Ascending aorta (tissue), 2 donors: Measurements from ENCODE around the gene RIIAD1. TPM values are rescaled to one million over a fixed set of nuclear protein-coding genes. Genes with fewer than 3 reads are reported as not detected.
"Not testable (repeated sequence)": the region's sequence is repeated elsewhere in the genome, so short reads cannot be mapped to it uniquely, and the experiment has no call there.

Experiments
- DNase-seq, 2 donors: peaks; one replicate each; pipeline ENCODE4 v3.0.0-alpha.2; 2019; ENCODE audit warnings: low spot score in 2 of 2
- H3K27ac ChIP-seq, 2 donors: fragments of 200-600 bp; sonication (generic); one replicate each; pipeline ENCODE4 v1.5.1; 2016 to 2017; ENCODE audit warnings: mild to moderate bottlenecking in 1 of 2
- H3K27me3 ChIP-seq: fragments of 200-600 bp; sonication (generic); one replicate; pipeline ENCODE4 v1.5.1; 2017
- H3K36me3 ChIP-seq, 2 donors: fragments of 200-600 bp; sonication (generic); one replicate each; pipeline ENCODE4 v1.5.1; 2016
- H3K4me1 ChIP-seq, 2 donors: fragments of 200-600 bp; sonication (generic); one replicate each; pipeline ENCODE4 v1.5.1; 2016 to 2017; ENCODE audit warnings: mild to moderate bottlenecking in 1 of 2
- H3K4me3 ChIP-seq, 2 donors: fragments of 200-600 bp; sonication (generic); one replicate each; pipeline ENCODE4 v1.5.1; 2016 to 2017; ENCODE audit warnings: mild to moderate bottlenecking in 1 of 2
- H3K9me3 ChIP-seq, 2 donors: fragments of 200-600 bp; sonication (generic); one replicate each; pipeline ENCODE4 v1.5.1; 2016
- CTCF ChIP-seq, 3 experiments: fragments of 200-600 bp in 2 of 3; fragments of 450-650 bp in 1 of 3; sonication (generic) in 2 of 3; IDR thresholded peaks; one replicate each; pipeline ENCODE4 v1.5.1; 2016 to 2019; ENCODE audit warnings: antibody characterized with exemption in 3 of 3, mild to moderate bottlenecking in 1 of 3, moderate library complexity in 1 of 3
- intact Hi-C: fragments of 100-400 bp; cut with DNase I; formaldehyde crosslinking; loops from one replicate; pipeline ENCODE4 v1.15.1; 2023
- total RNA-seq: library from RNA; depleted of rRNA; stranded (reverse); fragments of >200 nt; gene quantifications from one replicate; pipeline ENCODE4 v1.1.0, GENCODE V29; 2016

RIIAD1 gene
- total RNA-seq, 1 donor from 2014 or later = not detected

GRCh38 chr1:151729157-151729965, 8.0 kb downstream of the RIIAD1 start:
- TF ChIP-seq CTCF (IDR thresholded peaks at IDR 0.05) = no peak
- Histone ChIP-seq H3K27ac (no peak overlapping the region), H3K9me3 (no peaks in the 10 kb centered on the region), H3K36me3 (no peaks in the 10 kb centered on the region), H3K4me1 (peaks cover 0 to 5% of the 10 kb centered on the region in 2 donors), H3K27me3 (no peaks in the 10 kb centered on the region), H3K4me3 (no peak overlapping the region)
- no peak for DNase-seq
- intact Hi-C loops = no loop called here

DNA sequence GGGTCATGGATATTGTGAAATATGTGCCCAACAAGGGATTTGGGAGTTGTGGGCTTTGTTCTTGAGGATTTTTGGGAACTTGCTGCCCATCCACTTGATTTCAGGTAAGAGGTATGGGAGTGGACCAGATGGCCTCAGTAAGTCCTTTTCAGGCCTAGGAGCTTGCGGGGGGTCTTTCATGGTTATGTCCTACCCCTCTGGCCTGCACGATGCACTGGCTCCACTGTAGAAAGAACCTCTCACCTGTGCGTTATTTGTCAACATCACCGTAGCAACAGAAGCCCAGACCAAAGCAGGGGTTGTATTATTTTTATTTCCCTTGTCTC, 8.6 kb downstream of the RIIAD1 start:
- Histone ChIP-seq H3K4me1 (peaks cover 0 to 5% of the 10 kb centered on the region in 2 donors), H3K27ac (no peak overlapping the region), H3K36me3 (no peaks in the 10 kb centered on the region), H3K4me3 (no peak overlapping the region), H3K27me3 (no peaks in the 10 kb centered on the region), H3K9me3 (no peaks in the 10 kb centered on the region)
- intact Hi-C loops = no loop called here
- no peak for DNase-seq
- TF ChIP-seq CTCF (IDR thresholded peaks at IDR 0.05) = no peak

DNA sequence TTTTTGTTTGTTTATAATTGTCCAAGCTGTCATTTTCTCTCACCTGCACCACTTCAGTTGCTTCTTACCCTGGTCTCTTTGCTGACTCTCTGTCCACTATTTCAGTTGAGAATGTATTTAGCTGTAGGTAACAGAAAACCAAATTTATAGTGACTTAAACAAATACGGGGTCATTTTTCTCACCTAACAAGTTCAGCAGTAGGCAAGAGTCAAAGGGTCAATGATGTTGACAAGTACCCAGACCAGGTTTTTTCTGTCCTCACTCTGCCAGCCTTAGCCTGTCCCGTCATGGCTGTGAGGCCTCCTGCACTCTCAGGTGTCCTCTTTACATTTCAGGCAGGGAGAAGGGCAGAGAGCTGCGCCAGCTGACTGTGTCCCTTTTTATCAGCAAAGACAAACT, 11.8 kb downstream of the RIIAD1 start:
- intact Hi-C loops = no loop called here
- no peak for DNase-seq
- no peaks in the 10 kb centered on the region for H3K36me3 ChIP-seq
- no peaks in the 10 kb centered on the region for H3K27me3 ChIP-seq
- H3K9me3 ChIP-seq = no peaks in the 10 kb centered on the region
- H3K4me3 ChIP-seq = no peak overlapping the region
- TF ChIP-seq CTCF (IDR thresholded peaks at IDR 0.05) = no peak
- no peak overlapping the region for H3K27ac ChIP-seq
- H3K4me1 ChIP-seq = peaks cover 0 to 2% of the 10 kb centered on the region in 2 donors

GRCh38 chr1:151733995-151734394, 12.7 kb downstream of the RIIAD1 start:
- H3K27me3 ChIP-seq, DNase-seq, H3K27ac ChIP-seq, H3K9me3 ChIP-seq, H3K36me3 ChIP-seq, H3K4me1 ChIP-seq, H3K4me3 ChIP-seq: not testable (repeated sequence)
- intact Hi-C loops = loop anchor here (2.0 kb wide), 1 partner anchor 199 kb away; no protein-coding TSS in a partner anchor

DNA sequence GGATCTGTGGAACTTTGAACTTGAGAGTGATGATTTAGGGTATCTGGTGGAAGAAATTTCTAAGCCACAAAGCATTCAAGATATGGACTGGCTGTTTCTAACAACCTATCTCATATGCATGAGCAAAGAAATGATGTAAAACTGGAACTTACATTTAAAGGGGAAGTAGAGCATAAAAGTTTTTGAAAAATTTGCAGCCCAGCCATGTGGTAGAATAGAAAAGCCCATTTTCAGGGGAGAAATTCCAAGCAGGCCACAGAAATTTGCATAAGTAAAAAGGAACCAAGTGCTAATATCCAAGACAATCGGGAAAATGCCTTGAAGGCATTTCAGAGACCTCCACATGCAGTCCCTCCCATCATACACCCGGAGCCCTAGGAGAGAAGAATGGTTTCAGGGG, 15.7 kb downstream of the RIIAD1 start:
- no peak overlapping the region for H3K27ac ChIP-seq
- no peaks in the 10 kb centered on the region for H3K9me3 ChIP-seq
- TF ChIP-seq CTCF (IDR thresholded peaks at IDR 0.05) = no peak
- intact Hi-C loops = loop anchor here (5.0 kb wide), 1 partner anchor 295 kb away; no protein-coding TSS in a partner anchor
- no peaks in the 10 kb centered on the region for H3K4me1 ChIP-seq
- no peak overlapping the region for H3K4me3 ChIP-seq
- H3K27me3 ChIP-seq = no peaks in the 10 kb centered on the region
- DNase-seq = no peak
- no peaks in the 10 kb centered on the region for H3K36me3 ChIP-seq

GRCh38 chr1:151737479-151737878, 16.2 kb downstream of the RIIAD1 start:
- Histone ChIP-seq H3K27ac (no peak overlapping the region), H3K4me3 (no peak overlapping the region), H3K9me3 (no peaks in the 10 kb centered on the region), H3K36me3 (no peaks in the 10 kb centered on the region), H3K27me3 (no peaks in the 10 kb centered on the region), H3K4me1 (no peaks in the 10 kb centered on the region)
- no peak for DNase-seq
- intact Hi-C loops = loop anchor here (5.0 kb wide), 1 partner anchor 295 kb away; no protein-coding TSS in a partner anchor
- no peak for TF ChIP-seq CTCF (IDR thresholded peaks at IDR 0.05)
